Hematopoietic multipotent progenitor cell treated with erythropoietin and hydrocortisone succinate and interleukin-3 and kit ligand, for 15 days (in vitro differentiated cells): ENCODE results near the gene PPP2R2B.

Experiments
- DNase-seq: peaks from one replicate; pipeline ENCODE4 v3.0.0-alpha.2; 2015; ENCODE audit warnings: low spot score

The PPP2R2B gene

GRCh38 chr5:146781157-146781556 is 97.4 kb downstream of the PPP2R2B start:
- no peak for DNase-seq

DNA sequence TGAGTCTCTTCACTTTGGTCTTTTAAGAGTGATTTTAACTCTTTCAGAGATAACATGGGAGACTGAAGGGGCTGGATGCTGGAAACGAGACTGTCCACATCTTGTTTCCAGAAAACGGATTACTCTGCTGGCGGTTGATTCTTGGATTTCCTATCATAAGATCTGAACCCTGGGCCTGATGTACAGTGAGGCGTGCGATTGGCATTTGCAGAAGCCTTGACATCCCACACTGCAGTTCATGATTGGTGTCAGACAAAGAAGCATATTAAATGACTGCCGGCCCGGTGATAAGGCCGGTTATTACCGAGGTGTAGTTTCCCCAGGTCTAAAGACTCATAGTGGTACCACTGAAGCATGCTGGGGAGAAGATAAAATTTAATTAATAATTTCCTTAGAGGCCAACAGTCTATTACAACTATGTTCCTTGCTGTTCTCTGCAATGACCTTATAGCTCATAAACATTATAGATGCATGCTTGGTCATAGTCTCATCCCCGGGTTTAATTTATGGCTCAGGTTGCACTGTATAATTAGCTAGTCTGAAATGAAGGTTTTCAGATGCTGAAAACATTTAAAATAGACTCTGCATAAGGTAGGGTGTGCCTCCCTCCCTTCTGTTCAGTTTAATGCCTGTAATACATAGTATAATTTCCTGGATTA is 99.2 kb downstream of the PPP2R2B start:
- DNase-seq: no peak

DNA sequence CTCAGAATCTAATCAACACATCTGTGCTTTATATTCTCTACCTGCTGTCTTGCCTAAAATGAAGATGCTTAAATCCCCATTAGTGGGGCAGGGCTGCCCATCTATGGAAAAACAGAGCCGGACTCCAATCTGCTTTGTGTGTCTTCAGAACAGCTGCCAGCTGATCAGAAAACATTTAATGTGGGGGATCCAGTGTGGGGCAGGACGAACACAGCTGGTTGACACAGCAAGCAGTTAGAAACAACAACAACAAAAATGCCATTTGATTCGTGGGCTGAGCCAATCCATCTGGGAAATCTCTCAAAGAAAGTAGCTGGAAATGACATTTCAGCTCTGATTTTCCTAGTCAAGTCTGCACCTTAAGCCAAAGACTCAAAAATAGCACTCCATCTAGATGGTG is 99.8 kb downstream of the PPP2R2B start:
- no peak for DNase-seq

- no peak for DNase-seq
These were observed 100.3 kb downstream of the PPP2R2B start for GRCh38 chr5:146778261-146778660.

GRCh38 chr5:146772881-146773466 is 105.6 kb downstream of the PPP2R2B start:
- no peak for DNase-seq

- DNase-seq: no peak
These were observed 107.6 kb downstream of the PPP2R2B start for GRCh38 chr5:146770980-146771379.

DNA sequence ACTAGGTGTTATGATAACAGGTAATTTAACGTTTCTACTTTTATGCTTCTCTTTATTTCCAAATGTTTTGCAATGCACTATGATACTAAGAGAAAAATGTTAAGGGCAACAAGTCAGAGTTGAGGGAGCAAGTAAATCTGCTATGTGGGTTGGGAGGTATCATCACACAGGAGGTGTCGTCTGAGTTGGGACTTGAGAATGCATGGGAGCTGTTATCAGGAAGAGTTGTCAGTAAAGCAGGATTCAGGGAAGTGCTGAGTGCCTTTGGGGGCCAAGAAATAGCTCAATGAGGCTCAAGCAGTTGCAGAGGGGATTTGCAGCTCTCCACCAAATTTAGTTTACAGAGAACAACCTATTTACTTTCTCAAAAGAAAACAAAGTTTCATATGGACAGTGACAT is 108.0 kb downstream of the PPP2R2B start:
- no peak for DNase-seq

DNA sequence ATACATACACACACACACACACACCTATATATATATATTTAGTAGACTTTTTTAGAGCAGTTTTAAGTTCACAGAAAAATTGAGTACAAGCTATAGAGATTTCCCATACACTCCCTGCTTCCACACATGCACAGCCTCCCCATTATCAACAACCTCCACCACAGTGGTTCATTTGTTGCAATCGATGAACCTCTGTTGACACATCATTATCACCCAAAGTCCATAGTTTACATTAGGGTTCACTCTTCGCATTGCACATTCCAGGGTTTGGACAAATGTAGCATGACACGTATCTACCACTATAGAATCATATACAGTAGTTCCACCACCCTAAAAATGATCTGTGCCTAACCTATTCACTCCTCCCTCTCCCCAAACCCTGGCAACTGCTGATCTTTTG is 111.0 kb downstream of the PPP2R2B start:
- DNase-seq: no peak

DNA sequence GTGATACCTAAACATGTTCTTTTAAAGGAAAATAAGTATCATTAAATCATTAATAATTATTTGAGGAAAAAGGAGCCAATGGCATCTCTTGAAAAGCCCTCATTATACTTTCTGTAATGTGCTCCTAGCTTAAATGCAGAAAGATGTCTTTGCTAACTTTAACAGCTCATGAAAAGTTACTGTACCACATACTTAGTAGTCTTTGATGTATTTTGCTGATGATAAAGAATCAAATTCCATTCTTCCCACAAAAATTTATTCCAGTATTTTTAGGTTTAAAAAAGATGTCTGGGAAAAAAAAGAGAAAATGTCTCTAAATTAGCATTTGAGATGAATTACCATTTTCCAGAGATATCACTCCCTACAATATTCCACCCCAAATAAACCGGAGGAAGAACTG is 112.5 kb downstream of the PPP2R2B start:
- DNase-seq: no peak

- no peak for DNase-seq
These were observed 113.3 kb downstream of the PPP2R2B start for GRCh38 chr5:146765089-146765832.

DNA sequence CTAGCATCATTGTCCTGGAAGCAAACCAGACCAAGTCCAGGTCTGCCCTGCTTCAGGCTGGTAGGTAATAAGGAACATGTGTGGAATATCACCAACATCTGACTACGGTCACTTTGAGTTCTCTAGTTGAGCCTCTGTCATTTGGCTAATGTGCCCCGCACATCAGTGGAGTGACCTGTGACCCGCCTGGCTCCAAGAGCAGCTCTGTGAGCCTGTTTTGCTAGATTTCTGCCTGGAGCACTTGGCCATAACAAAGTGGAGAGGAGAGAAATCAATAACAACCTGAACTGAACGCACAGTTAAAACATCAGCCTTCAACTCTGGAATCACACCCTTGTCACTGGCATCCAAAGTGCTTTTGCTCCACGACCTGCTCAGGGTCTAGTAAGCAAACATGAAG is 115.7 kb downstream of the PPP2R2B start:
- no peak for DNase-seq

- no peak for DNase-seq
These were observed 116.7 kb downstream of the PPP2R2B start for GRCh38 chr5:146761811-146762210.

GRCh38 chr5:146758938-146759337 is 119.6 kb downstream of the PPP2R2B start:
- no peak for DNase-seq

- no peak for DNase-seq
These were observed 120.5 kb downstream of the PPP2R2B start for GRCh38 chr5:146758076-146758475.

DNA sequence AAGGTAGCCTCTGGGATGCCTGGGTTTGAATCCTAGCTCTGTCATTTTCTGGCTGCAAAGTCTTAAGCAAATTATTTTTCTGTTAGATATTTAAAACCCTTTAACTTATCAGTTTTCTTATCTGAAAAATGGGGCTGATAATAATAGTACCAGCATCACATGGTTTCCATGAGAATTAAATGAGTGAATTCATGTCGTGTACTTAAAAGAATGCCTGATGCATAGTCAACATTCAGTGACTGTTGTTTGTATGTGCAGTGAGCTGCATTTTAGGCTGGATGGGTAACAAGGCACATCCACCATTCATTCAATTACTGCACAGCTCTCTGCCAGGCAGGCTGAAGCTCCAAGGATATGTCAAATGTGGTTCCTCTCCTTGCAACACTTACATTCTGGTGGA is 122.0 kb downstream of the PPP2R2B start:
- no peak for DNase-seq

DNA sequence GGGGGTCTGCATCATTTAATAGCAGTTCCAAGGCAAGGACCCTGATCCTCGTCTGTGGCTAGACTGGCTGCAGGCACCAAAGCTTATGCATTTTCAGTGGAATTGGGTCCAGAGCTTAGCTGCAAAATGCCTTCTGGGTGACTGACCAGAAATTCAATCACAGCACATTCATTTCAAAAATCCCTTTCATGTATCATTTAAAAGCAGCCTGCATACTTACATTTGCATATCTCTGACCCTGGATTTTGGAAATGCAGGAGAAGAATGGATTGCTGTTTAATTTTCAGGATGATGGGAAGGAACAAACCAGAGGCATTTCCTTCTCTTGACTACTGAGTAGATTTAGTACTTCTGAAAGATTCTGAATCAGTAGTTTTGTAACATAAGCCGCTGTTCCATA is 122.8 kb downstream of the PPP2R2B start:
- no peak for DNase-seq

- DNase-seq: no peak
These were observed 123.9 kb downstream of the PPP2R2B start for GRCh38 chr5:146754621-146755020.

- DNase-seq: no peak
These were observed 124.9 kb downstream of the PPP2R2B start for GRCh38 chr5:146753641-146754040.

GRCh38 chr5:146751781-146752401 is 126.7 kb downstream of the PPP2R2B start:
- no peak for DNase-seq

DNA sequence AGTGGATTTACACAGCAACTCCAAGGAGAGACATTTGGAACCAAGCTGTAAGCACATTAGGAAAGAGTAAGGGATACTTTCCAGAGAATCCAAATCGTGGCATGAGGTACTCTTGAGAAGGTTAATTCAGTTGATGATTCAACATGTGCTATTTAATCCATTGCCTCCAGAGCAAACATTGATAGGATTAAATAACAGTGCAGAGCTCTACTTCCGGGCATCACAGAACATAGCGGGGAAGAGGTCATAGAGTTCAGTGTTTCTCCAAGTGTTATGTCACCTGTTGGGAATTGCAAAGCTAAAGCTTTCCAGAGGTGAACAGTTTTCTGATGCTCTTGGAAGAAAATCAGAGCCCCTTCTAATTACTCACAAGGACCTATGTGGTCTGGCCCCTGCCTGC is 127.5 kb downstream of the PPP2R2B start:
- no peak for DNase-seq

- DNase-seq: no peak
These were observed 130.0 kb downstream of the PPP2R2B start for GRCh38 chr5:146748533-146748932.

- DNase-seq: no peak
These were observed 132.5 kb downstream of the PPP2R2B start for GRCh38 chr5:146745931-146746577.
